HUES64 (cell line): Measurements from ENCODE around the gene RPRD1A.
"Not testable (repeated sequence)": the region's sequence is repeated elsewhere in the genome, so short reads cannot be mapped to it uniquely, and the experiment has no call there.

Experiments used
- H3K27ac ChIP-seq: 2 replicates; pipeline ENCODE4 v1.7.0; 2013; ENCODE audit warnings: low read depth, low read length, inconsistent platforms
- H3K27me3 ChIP-seq: 2 replicates; pipeline ENCODE4 v1.6.1; 2013; ENCODE audit warnings: mild to moderate bottlenecking, low read length; ENCODE audit not compliant: insufficient read depth
- H3K36me3 ChIP-seq: 2 replicates; pipeline ENCODE4 v1.6.1; 2013; ENCODE audit warnings: mild to moderate bottlenecking, low read length; ENCODE audit not compliant: insufficient read depth
- H3K4me1 ChIP-seq: 2 replicates; pipeline ENCODE4 v1.6.1; 2013; ENCODE audit warnings: mild to moderate bottlenecking, low read length, moderate library complexity; ENCODE audit not compliant: insufficient read depth
- H3K4me3 ChIP-seq: 2 replicates; pipeline ENCODE4 v1.5.1; 2013; ENCODE audit warnings: mild to moderate bottlenecking, low read length, moderate library complexity
- H3K9ac ChIP-seq: 2 replicates; pipeline ENCODE4 v1.6.1; 2013; ENCODE audit warnings: mild to moderate bottlenecking, low read depth, low read length
- H3K9me3 ChIP-seq: 2 replicates; pipeline ENCODE4 v1.6.1; 2013; ENCODE audit warnings: low read depth, low read length; ENCODE audit not compliant: insufficient read depth
- WGBS: fragments of 150-250, 120-280 bp; methylation state at CpG from one replicate; pipeline ENCODE4 v1.1.7; 2013; ENCODE audit warnings: missing lambda C conversion rate; 5-methylcytosine and 5-hydroxymethylcytosine counted together

Gene RPRD1A

DNA sequence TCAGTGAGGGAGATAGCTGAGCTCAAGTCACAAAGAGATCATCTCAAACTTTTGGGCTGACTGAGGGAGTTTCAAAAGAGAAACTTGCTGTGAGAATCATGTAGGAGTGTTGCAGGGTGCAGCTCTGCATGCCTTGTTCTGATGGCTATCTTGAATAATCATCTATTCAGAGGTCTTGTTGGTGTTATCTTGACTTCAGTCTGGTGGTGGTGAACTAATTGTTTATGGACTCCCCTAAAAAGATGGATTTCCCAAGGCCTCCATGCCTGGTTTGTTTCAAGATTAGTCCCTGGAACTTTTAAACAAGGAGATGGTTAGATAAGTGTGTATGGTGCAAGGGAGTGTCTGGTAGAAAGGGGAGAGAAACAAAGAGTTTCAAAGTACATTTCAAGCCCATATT, 32.0 kb upstream of the RPRD1A start:
- Histone ChIP-seq H3K9me3 (peaks cover 20% of the 10 kb centered on the region), H3K36me3 (no peaks in the 10 kb centered on the region), H3K9ac (no peak overlapping the region), H3K4me1 (no peaks in the 10 kb centered on the region), H3K27ac (no peak overlapping the region), H3K27me3 (no peaks in the 10 kb centered on the region), H3K4me3 (no peak overlapping the region)

DNA sequence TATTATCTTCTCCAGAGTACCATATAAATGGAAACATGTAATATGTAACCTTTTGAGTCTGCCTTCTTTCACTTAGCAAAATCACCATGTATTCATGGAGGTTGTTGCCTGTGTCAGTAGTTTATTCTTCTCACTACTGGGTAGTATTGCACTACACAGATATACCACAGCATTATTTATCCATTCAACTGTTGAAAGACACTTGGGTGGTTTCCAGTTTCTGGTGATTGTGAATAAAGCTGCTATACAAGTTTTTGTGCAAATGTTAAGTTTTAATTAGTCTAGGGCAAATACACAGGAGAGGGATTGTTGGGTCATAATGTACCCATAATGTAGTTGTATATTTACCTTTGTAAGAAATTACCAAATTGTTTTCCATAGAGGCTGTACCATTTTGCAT, 29.6 kb upstream of the RPRD1A start:
- no peaks in the 10 kb centered on the region for H3K27me3 ChIP-seq
- H3K36me3 ChIP-seq: no peaks in the 10 kb centered on the region
- H3K27ac ChIP-seq: no peak overlapping the region
- H3K9ac ChIP-seq: no peak overlapping the region
- no peak overlapping the region for H3K4me3 ChIP-seq
- no peaks in the 10 kb centered on the region for H3K4me1 ChIP-seq
- peaks cover 5% of the 10 kb centered on the region for H3K9me3 ChIP-seq

- Histone ChIP-seq H3K4me3 (no peak overlapping the region), H3K9ac (no peak overlapping the region), H3K9me3 (no peaks in the 10 kb centered on the region), H3K36me3 (no peaks in the 10 kb centered on the region), H3K4me1 (no peaks in the 10 kb centered on the region), H3K27me3 (no peaks in the 10 kb centered on the region), H3K27ac (no peak overlapping the region)
- 43% methylated on average over 1 of the region's 1 CpG for WGBS
Measured at GRCh38 chr18:36095936-36096519, 28.7 kb upstream of the RPRD1A start.

- no peaks in the 10 kb centered on the region for H3K36me3 ChIP-seq
- H3K27ac ChIP-seq: no peak overlapping the region
- no peak overlapping the region for H3K9ac ChIP-seq
- no peaks in the 10 kb centered on the region for H3K9me3 ChIP-seq
- H3K4me3 ChIP-seq: no peak overlapping the region
- 87% methylated on average over 3 of the region's 3 CpGs for WGBS
- H3K27me3 ChIP-seq: no peaks in the 10 kb centered on the region
- H3K4me1 ChIP-seq: no peaks in the 10 kb centered on the region
Measured at GRCh38 chr18:36094431-36094830, 27.1 kb upstream of the RPRD1A start.

- H3K27ac ChIP-seq, H3K4me1 ChIP-seq, H3K4me3 ChIP-seq, H3K9me3 ChIP-seq, H3K9ac ChIP-seq, H3K27me3 ChIP-seq, H3K36me3 ChIP-seq: not testable (repeated sequence)
- WGBS: 94% methylated on average over 5 of the region's 5 CpGs
Measured at GRCh38 chr18:36092116-36092515, 24.8 kb upstream of the RPRD1A start.

DNA sequence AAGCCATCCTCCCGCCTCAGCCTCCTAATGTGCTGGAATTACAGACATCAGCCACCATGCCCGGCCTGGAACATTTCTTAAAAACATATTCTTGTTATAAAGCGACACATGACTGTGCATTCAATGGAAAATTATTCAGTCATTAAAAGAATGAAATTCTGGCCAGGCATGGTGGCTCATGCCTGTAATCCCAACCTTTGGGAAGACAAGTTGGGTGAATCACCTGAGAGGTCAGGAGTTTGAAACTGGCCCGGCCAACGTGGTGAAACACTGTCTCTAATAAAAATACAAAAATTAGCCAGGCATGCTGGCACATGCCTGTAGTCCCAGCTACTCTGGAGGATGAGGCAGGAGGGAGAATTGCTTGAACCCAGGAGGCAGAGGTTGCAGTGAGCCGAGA, 21.6 kb upstream of the RPRD1A start:
- 93% methylated on average over 6 of the region's 6 CpGs for WGBS
- H3K36me3 ChIP-seq: no peaks in the 10 kb centered on the region

DNA sequence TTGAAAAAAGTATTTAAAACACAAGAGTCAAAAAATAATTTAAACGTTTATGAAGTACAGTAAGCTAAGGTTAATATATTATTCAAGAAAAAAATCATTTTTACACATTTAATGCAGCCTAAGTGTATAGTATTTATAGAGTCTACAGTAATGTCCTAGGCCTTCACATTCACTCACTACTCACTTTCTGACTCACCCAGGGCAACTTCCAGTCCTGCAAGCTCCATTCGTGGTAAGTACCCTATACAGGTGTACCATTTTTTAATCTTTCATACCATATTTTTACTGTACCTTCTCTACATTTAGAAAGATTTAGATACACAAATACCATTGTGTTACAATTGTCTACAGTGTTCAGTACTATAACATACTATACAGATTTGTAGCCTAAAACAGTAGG, 20.9 kb upstream of the RPRD1A start:
- Histone ChIP-seq H3K36me3 (no peaks in the 10 kb centered on the region), H3K4me1 (no peaks in the 10 kb centered on the region), H3K9me3 (no peaks in the 10 kb centered on the region), H3K27ac (no peak overlapping the region), H3K4me3 (no peak overlapping the region), H3K9ac (no peak overlapping the region), H3K27me3 (no peaks in the 10 kb centered on the region)
- 93% methylated on average over 1 of the region's 2 CpGs for WGBS

More for the DNA sequence above, 21.6 kb upstream of the RPRD1A start:
- no peaks in the 10 kb centered on the region for H3K4me1 ChIP-seq
- no peak overlapping the region for H3K27ac ChIP-seq
- H3K4me3 ChIP-seq: no peak overlapping the region
- no peaks in the 10 kb centered on the region for H3K9me3 ChIP-seq
- no peaks in the 10 kb centered on the region for H3K27me3 ChIP-seq
- H3K9ac ChIP-seq: no peak overlapping the region

DNA sequence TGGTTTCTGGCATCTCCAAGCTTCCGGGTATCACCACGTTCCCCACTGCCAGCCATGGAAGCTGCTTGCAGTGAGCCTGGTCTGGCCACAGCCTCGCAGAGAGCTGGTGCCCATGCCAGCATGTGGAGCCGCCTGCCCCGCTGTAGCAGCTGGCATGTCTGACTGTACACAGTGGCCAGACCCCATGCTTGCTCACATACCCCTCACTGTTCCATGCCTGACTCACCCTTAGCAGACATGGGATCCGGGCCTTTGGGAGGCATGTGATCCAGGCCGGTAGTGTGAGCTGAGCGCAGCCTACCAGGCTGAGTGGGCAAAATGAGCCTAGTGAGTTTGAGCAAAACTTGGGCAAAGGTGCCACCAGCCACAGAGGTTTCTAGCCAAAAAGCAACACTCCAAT, 18.8 kb upstream of the RPRD1A start:
- H3K9me3 ChIP-seq: peaks cover 2% of the 10 kb centered on the region; the same call in 1 of the 2 replicates
- no peaks in the 10 kb centered on the region for H3K4me1 ChIP-seq
- no peak overlapping the region for H3K4me3 ChIP-seq
- 90% methylated on average over 8 of the region's 8 CpGs for WGBS
- no peak overlapping the region for H3K9ac ChIP-seq
- H3K27me3 ChIP-seq: no peaks in the 10 kb centered on the region
- H3K36me3 ChIP-seq: no peaks in the 10 kb centered on the region
- H3K27ac ChIP-seq: no peak overlapping the region

DNA sequence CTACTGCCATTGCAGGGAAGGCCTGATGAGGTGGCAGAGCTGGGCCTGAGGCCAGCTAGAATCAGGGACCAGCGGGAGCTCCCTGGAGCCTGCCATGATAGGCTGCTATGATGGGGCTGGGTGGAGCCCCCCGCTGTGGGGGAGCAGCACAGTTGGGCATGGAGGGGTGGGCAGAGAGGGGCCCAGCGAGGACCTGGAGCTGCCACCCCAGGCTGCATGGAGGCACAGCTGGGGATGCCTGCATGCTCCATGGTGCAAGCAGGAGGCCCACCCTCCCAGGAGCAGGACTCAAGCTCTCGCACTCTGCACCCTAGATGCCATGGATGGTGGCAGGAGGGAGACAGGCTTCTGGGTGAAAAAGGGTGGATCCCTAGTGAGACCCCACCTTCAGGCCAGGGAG, 17.8 kb upstream of the RPRD1A start:
- Histone ChIP-seq H3K27ac (no peak overlapping the region), H3K9ac (no peak overlapping the region), H3K9me3 (peaks cover 10% of the 10 kb centered on the region), H3K4me3 (no peak overlapping the region), H3K36me3 (no peaks in the 10 kb centered on the region), H3K4me1 (no peaks in the 10 kb centered on the region), H3K27me3 (no peaks in the 10 kb centered on the region)
- 78% methylated on average over 4 of the region's 4 CpGs for WGBS

DNA sequence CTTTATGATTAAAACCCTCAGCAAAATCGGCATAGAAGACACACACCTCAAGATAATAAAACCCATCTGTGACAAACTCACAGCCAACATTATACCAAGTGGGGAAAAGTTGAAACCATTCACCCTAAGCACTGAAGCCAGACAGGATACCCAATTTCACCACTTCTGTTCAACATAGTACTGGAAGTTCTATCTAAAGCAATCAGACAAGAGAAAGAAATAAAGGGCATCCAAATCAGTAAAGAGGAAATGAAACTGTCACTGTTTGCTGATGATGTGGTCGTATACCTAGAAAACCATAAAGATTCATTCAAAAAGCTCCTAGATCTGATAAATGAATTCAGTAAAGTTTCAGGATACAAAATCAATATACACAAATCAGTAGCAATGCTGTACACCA, 16.4 kb upstream of the RPRD1A start:
- 94% methylated on average over 1 of the region's 2 CpGs for WGBS
- H3K9me3 ChIP-seq: peaks cover 19% of the 10 kb centered on the region
- H3K27me3 ChIP-seq: no peaks in the 10 kb centered on the region
- H3K4me1 ChIP-seq: no peaks in the 10 kb centered on the region
- no peaks in the 10 kb centered on the region for H3K36me3 ChIP-seq
- H3K4me3 ChIP-seq: no peak overlapping the region
- no peak overlapping the region for H3K27ac ChIP-seq
- H3K9ac ChIP-seq: no peak overlapping the region

DNA sequence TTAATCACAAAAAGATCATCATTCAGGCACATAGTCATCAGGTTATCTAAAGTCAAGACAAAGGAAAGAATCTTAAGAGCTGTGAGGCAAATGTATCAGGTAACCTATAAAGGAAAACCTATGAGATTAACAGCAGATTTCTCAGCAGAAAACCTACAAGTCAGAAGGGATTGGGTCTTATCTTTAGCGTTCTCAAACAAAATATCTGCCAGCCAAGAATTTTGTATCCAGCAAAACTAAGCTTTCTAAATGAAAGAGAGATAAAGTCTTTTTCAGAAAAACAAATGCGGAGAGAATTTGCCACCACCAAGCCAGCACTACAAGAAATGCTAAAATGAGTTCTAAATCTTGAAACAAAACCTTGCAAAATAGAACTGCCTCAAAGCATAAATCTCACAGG, 13.8 kb upstream of the RPRD1A start:
- H3K27ac ChIP-seq, H3K4me3 ChIP-seq, H3K36me3 ChIP-seq, H3K9ac ChIP-seq, H3K27me3 ChIP-seq, H3K4me1 ChIP-seq: not testable (repeated sequence)
- WGBS: 84% methylated on average over 2 of the region's 2 CpGs
- H3K9me3 ChIP-seq: peaks cover 19% of the 10 kb centered on the region

DNA sequence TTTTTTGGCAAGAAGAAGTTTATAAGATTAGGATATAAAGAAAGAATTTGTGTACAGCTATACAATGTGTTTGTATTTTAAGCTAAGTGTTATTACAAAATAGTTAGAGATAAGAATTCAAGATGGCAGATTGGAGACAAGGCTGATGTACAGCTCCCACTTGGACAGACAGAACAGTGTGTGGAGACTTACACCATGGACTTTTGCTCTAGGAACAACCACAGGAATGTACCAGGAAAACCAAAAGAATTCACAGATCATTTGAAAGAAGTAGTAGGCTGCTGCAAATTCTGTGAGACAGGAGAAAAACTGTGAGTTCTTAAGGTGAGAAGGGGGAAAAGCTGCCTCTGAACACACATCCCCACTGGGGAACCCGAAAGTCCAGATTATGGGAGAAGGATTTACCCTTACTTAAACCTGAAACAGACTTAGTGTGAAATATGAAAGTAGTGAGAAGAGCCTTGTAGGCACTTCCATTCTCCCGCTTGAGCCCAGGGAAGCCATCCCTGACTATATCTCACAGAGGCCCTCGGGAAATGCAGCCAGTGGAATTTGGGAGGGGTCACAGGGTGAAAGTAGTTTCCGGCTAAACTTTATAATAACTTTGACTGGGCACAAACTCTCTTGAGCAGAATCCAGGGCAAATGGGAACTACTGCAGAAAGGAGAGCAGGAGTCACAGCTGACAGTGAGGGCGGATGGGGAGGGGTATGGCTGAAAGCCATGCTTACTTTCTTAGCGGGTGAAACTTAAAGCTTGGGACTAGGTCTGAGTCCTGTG, 11.6 kb upstream of the RPRD1A start:
- Histone ChIP-seq H3K27me3 (no peaks in the 10 kb centered on the region), H3K36me3 (no peaks in the 10 kb centered on the region), H3K4me3 (no peak overlapping the region), H3K9ac (no peak overlapping the region), H3K27ac (no peak overlapping the region), H3K9me3 (peaks cover 19% of the 10 kb centered on the region), H3K4me1 (no peaks in the 10 kb centered on the region)
- 93% methylated on average over 5 of the region's 6 CpGs for WGBS
